ENCODE results near the gene GIMAP7. TPM values are rescaled to one million over a fixed set of nuclear protein-coding genes. Genes with fewer than 3 reads are reported as not detected.
"Not testable (repeated sequence)": the region's sequence is repeated elsewhere in the genome, so short reads cannot be mapped to it uniquely, and the experiment has no call there.

Gene GIMAP7
- total RNA-seq, 1 experiment from 2014 or later, result not detected

- Histone ChIP-seq H3K36me3 (ENCODE audit: insufficient read depth, low read length, poor library complexity, severe bottlenecking) (no peaks in the 10 kb centered on the region), H3K27ac (ENCODE audit: low read depth, low read length, poor library complexity, severe bottlenecking) (no peak overlapping the region), H3K4me1 (ENCODE audit: insufficient read depth, low read length, poor library complexity, severe bottlenecking) (no peaks in the 10 kb centered on the region), H3K9me3 (ENCODE audit: low read depth, low read length, poor library complexity, severe bottlenecking) (no peaks in the 10 kb centered on the region), H3K27me3 (replicated peaks; ENCODE audit: insufficient read depth, low read depth, low read length, poor library complexity) (peaks cover 8% of the 10 kb centered on the region), H3K4me3 (ENCODE audit: low read depth, low read length, poor library complexity, severe bottlenecking) (no peak overlapping the region)
- POLR2A ChIA-PET (ENCODE audit: low non-redundant PET), result no interaction called here
- CTCF ChIA-PET, result no interaction called here
- intact Hi-C loops (cut with micrococcal nuclease; ENCODE audit: unreplicated experiment), result no loop called here
- TF ChIP-seq, protein P1, sequence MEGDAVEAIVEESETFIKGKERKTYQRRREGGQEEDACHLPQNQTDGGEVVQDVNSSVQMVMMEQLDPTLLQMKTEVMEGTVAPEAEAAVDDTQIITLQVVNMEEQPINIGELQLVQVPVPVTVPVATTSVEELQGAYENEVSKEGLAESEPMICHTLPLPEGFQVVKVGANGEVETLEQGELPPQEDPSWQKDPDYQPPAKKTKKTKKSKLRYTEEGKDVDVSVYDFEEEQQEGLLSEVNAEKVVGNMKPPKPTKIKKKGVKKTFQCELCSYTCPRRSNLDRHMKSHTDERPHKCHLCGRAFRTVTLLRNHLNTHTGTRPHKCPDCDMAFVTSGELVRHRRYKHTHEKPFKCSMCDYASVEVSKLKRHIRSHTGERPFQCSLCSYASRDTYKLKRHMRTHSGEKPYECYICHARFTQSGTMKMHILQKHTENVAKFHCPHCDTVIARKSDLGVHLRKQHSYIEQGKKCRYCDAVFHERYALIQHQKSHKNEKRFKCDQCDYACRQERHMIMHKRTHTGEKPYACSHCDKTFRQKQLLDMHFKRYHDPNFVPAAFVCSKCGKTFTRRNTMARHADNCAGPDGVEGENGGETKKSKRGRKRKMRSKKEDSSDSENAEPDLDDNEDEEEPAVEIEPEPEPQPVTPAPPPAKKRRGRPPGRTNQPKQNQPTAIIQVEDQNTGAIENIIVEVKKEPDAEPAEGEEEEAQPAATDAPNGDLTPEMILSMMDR (conservative IDR thresholded peaks at IDR 0.05; ENCODE audit: low read depth, low read length), result no peak
- TF ChIP-seq EZH2 (IDR thresholded peaks at IDR 0.05; ENCODE audit: borderline replicate concordance, low read depth, low read length, poor library complexity, severe bottlenecking), result no peak
- BruUV-seq (replicated peaks), result no TSS peak
- DNase-seq (ENCODE audit: low spot score), result no peak
Observed at GRCh38 chr7:150516956-150517745, 2.5 kb downstream of the GIMAP7 start.

- Histone ChIP-seq H3K36me3 (ENCODE audit: insufficient read depth, low read length, poor library complexity, severe bottlenecking) (no peaks in the 10 kb centered on the region), H3K4me1 (ENCODE audit: insufficient read depth, low read length, poor library complexity, severe bottlenecking) (no peaks in the 10 kb centered on the region), H3K9me3 (ENCODE audit: low read depth, low read length, poor library complexity, severe bottlenecking) (no peaks in the 10 kb centered on the region), H3K27ac (ENCODE audit: low read depth, low read length, poor library complexity, severe bottlenecking) (no peak overlapping the region), H3K4me3 (ENCODE audit: low read depth, low read length, poor library complexity, severe bottlenecking) (no peak overlapping the region), H3K27me3 (replicated peaks; ENCODE audit: insufficient read depth, low read depth, low read length, poor library complexity) (peaks cover 8% of the 10 kb centered on the region)
- ChIA-PET POLR2A (ENCODE audit: low non-redundant PET) (no interaction called here), CTCF (no interaction called here)
- intact Hi-C loops (cut with micrococcal nuclease; ENCODE audit: unreplicated experiment), result no loop called here
- no peak for TF ChIP-seq EZH2 (IDR thresholded peaks at IDR 0.05; ENCODE audit: borderline replicate concordance, low read depth, low read length, poor library complexity, severe bottlenecking)
- TF ChIP-seq, protein P1 (conservative IDR thresholded peaks at IDR 0.05; ENCODE audit: low read depth, low read length), result no peak
- no TSS peak for BruUV-seq (replicated peaks)
- no peak for DNase-seq (ENCODE audit: low spot score)
Observed at GRCh38 chr7:150519310-150519709, 4.6 kb downstream of the GIMAP7 start.

GRCh38 chr7:150520145-150520544, 5.5 kb downstream of the GIMAP7 start:
- POLR2A ChIA-PET (ENCODE audit: low non-redundant PET), result no interaction called here
- CTCF ChIA-PET, result no interaction called here

GRCh38 chr7:150522931-150523330, 8.3 kb downstream of the GIMAP7 start:
- CTCF ChIA-PET; POLR2A ChIA-PET (ENCODE audit: low non-redundant PET); H3K4me1 ChIP-seq (ENCODE audit: insufficient read depth, low read length, poor library complexity, severe bottlenecking); intact Hi-C loops (cut with micrococcal nuclease; ENCODE audit: unreplicated experiment); H3K27ac ChIP-seq (ENCODE audit: low read depth, low read length, poor library complexity, severe bottlenecking); BruUV-seq (replicated peaks); H3K9me3 ChIP-seq (ENCODE audit: low read depth, low read length, poor library complexity, severe bottlenecking); H3K36me3 ChIP-seq (ENCODE audit: insufficient read depth, low read length, poor library complexity, severe bottlenecking); H3K4me3 ChIP-seq (ENCODE audit: low read depth, low read length, poor library complexity, severe bottlenecking); H3K27me3 ChIP-seq (replicated peaks; ENCODE audit: insufficient read depth, low read depth, low read length, poor library complexity); DNase-seq (ENCODE audit: low spot score): not testable (repeated sequence)

More at GRCh38 chr7:150520145-150520544, 5.5 kb downstream of the GIMAP7 start:
- H3K4me3 ChIP-seq (ENCODE audit: low read depth, low read length, poor library complexity, severe bottlenecking), result no peak overlapping the region
- H3K9me3 ChIP-seq (ENCODE audit: low read depth, low read length, poor library complexity, severe bottlenecking), result no peaks in the 10 kb centered on the region
- peaks cover 8% of the 10 kb centered on the region for H3K27me3 ChIP-seq (replicated peaks; ENCODE audit: insufficient read depth, low read depth, low read length, poor library complexity)
- intact Hi-C loops (cut with micrococcal nuclease; ENCODE audit: unreplicated experiment), result no loop called here
- no peak overlapping the region for H3K27ac ChIP-seq (ENCODE audit: low read depth, low read length, poor library complexity, severe bottlenecking)
- no peaks in the 10 kb centered on the region for H3K4me1 ChIP-seq (ENCODE audit: insufficient read depth, low read length, poor library complexity, severe bottlenecking)
- no peaks in the 10 kb centered on the region for H3K36me3 ChIP-seq (ENCODE audit: insufficient read depth, low read length, poor library complexity, severe bottlenecking)
- no TSS peak for BruUV-seq (replicated peaks)
- no peak for DNase-seq (ENCODE audit: low spot score)
- TF ChIP-seq, protein P1 (conservative IDR thresholded peaks at IDR 0.05; ENCODE audit: low read depth, low read length), result no peak
- TF ChIP-seq EZH2 (IDR thresholded peaks at IDR 0.05; ENCODE audit: borderline replicate concordance, low read depth, low read length, poor library complexity, severe bottlenecking), result no peak
